Measurements from ENCODE around the gene ZNF445.
"Not testable (repeated sequence)": the region's sequence is repeated elsewhere in the genome, so short reads cannot be mapped to it uniquely, and the experiment has no call there.

The ZNF445 gene

DNA sequence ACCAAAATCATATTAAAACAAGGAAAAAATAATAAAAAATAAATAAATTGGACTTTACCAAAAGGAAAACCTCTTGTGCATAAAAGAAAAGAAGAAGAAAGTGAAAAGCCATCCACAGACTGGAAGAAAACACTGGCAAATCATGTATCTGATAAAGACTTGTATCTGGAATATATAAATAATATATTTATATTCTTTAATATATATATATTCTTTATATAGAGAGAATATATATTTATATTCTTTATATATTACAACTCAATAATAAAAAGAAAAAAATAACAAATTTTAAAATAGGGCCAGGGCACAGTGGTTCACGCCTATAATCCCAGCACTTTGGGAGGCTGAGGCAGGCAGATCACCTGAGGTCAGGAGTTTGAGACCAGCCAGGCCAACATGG lies 27.1 kb upstream of the ZNF445 start:
- H3K9ac ChIP-seq (ENCODE audit: low read depth, low read length) = no peak overlapping the region
- no peak overlapping the region for H3K27ac ChIP-seq (ENCODE audit: low read length)
- H3K4me3 ChIP-seq (ENCODE audit: low read length) = no peak overlapping the region
- H3K4me1 ChIP-seq (ENCODE audit: insufficient read depth, low read length) = peaks cover 6% of the 10 kb centered on the region
- no peaks in the 10 kb centered on the region for H3K27me3 ChIP-seq (ENCODE audit: insufficient read depth, low read length)
- peaks cover 29% of the 10 kb centered on the region for H3K9me3 ChIP-seq (ENCODE audit: insufficient read depth, low read depth, low read length)
- peaks cover 34% of the 10 kb centered on the region for H3K36me3 ChIP-seq (ENCODE audit: insufficient read depth, low read depth, low read length)

DNA sequence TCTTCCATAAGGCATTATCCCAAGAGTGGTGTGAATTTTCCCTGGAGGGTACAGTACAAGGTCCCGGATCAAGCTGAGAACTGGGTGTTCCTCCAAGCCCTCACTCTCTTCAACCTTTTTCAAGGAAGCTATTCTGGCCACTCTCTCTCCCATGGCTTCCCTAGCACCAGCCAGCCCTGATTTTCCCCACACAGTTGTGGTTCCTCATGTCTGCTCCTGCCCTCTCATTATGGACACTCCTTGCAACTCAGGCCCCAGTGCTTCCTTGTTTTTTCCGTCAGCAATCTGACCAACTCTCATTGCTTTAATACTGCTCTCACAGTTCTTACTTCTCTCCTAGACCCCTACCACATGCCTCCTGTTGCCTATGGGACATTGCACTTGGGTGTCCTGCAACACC lies 25.7 kb upstream of the ZNF445 start:
- H3K9ac ChIP-seq (ENCODE audit: low read depth, low read length) = not testable (repeated sequence)
- peaks cover 43% of the 10 kb centered on the region for H3K9me3 ChIP-seq (ENCODE audit: insufficient read depth, low read depth, low read length)

DNA sequence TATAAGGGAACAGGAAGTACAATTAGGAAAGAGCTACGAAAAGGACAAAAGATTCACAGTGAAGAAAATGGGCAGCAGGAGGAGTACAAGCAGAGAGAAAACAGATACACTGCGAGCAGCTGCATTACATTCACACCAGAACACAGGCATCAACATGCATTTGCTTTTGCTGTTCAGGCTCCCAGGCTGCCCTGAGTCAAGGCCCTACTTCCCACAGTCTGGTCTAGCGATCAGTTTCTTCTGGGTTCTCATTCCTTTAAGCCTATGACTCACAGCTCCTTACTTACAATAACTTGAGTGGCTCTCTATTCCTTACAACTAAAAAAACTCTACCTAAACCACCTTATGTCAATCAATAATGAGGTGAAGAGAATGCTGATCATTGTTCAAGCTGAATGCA lies 24.5 kb upstream of the ZNF445 start:
- no peak overlapping the region for H3K4me3 ChIP-seq (ENCODE audit: low read length)
- no peak overlapping the region for H3K9ac ChIP-seq (ENCODE audit: low read depth, low read length)
- H3K4me1 ChIP-seq (ENCODE audit: insufficient read depth, low read length) = no peaks in the 10 kb centered on the region; the same call in 1 of the 2 replicates
- H3K27me3 ChIP-seq (ENCODE audit: insufficient read depth, low read length) = no peaks in the 10 kb centered on the region
- no peak overlapping the region for H3K27ac ChIP-seq (ENCODE audit: low read length)
- peaks cover 51% of the 10 kb centered on the region for H3K9me3 ChIP-seq (ENCODE audit: insufficient read depth, low read depth, low read length)
- peaks cover 55% of the 10 kb centered on the region for H3K36me3 ChIP-seq (ENCODE audit: insufficient read depth, low read depth, low read length)

More for the DNA sequence above, 25.7 kb upstream of the ZNF445 start:
- H3K4me3 ChIP-seq (ENCODE audit: low read length); H3K4me1 ChIP-seq (ENCODE audit: insufficient read depth, low read length); H3K27ac ChIP-seq (ENCODE audit: low read length); H3K27me3 ChIP-seq (ENCODE audit: insufficient read depth, low read length): not testable (repeated sequence)
- peaks cover 48% of the 10 kb centered on the region for H3K36me3 ChIP-seq (ENCODE audit: insufficient read depth, low read depth, low read length)

DNA sequence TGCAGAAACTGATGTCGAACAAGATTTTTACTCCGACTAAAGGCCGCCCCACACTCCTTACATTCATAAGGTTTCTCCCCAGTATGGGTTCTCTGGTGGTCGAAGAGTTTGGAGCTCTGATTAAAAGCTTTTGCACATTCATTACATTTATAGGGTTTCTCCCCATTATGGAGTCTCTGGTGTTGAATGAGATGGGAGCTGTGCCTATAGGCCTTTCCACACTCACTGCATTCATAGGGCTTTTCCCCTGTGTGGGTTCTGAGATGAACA lies 22.4 kb upstream of the ZNF445 start:
- not testable (repeated sequence) for H3K27ac ChIP-seq (ENCODE audit: low read length); H3K27me3 ChIP-seq (ENCODE audit: insufficient read depth, low read length); H3K4me3 ChIP-seq (ENCODE audit: low read length); H3K4me1 ChIP-seq (ENCODE audit: insufficient read depth, low read length); H3K9ac ChIP-seq (ENCODE audit: low read depth, low read length)
- Histone ChIP-seq H3K9me3 (ENCODE audit: insufficient read depth, low read depth, low read length) (peaks cover 51% of the 10 kb centered on the region), H3K36me3 (ENCODE audit: insufficient read depth, low read depth, low read length) (peaks cover 51% of the 10 kb centered on the region)

DNA sequence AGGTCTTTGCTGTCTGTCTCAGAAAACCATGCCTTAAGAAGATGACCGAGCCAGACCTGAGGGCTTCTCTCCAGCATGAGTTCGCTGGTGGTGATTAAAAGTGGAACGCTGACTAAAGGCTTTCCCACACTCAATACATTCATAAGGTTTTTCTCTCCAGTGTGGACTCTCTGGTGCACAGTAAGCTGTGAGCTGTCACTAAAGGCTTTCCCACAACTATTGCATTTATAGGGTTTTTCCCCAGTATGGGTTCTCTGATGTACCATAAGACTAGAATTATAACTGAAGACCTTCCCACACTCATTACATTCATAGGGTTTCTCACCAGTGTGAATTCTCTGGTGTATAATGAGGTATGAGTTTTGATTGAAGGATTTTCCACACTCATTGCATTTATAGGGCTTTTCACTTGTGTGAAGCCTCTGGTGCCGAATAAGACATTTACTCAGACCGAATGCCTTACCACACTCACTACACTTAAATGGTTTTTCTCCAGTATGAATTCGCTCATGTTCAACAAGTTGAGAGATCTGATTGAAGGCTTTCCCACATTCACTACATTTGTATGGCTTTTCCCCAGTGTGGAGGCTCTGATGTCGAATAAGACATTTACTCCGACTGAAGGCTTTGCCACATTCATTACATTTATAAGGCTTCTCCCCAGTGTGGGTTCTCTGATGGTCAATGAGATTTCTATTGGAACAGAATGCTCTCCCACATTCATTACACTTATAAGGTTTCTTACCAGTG lies 21.9 kb upstream of the ZNF445 start:
- H3K9me3 ChIP-seq (ENCODE audit: insufficient read depth, low read depth, low read length) = peaks cover 52% of the 10 kb centered on the region
- no peaks in the 10 kb centered on the region for H3K4me1 ChIP-seq (ENCODE audit: insufficient read depth, low read length)
- peaks cover 51% of the 10 kb centered on the region for H3K36me3 ChIP-seq (ENCODE audit: insufficient read depth, low read depth, low read length)
- H3K27ac ChIP-seq (ENCODE audit: low read length) = no peak overlapping the region
- H3K4me3 ChIP-seq (ENCODE audit: low read length) = no peak overlapping the region
- H3K27me3 ChIP-seq (ENCODE audit: insufficient read depth, low read length) = no peaks in the 10 kb centered on the region
- no peak overlapping the region for H3K9ac ChIP-seq (ENCODE audit: low read depth, low read length)

DNA sequence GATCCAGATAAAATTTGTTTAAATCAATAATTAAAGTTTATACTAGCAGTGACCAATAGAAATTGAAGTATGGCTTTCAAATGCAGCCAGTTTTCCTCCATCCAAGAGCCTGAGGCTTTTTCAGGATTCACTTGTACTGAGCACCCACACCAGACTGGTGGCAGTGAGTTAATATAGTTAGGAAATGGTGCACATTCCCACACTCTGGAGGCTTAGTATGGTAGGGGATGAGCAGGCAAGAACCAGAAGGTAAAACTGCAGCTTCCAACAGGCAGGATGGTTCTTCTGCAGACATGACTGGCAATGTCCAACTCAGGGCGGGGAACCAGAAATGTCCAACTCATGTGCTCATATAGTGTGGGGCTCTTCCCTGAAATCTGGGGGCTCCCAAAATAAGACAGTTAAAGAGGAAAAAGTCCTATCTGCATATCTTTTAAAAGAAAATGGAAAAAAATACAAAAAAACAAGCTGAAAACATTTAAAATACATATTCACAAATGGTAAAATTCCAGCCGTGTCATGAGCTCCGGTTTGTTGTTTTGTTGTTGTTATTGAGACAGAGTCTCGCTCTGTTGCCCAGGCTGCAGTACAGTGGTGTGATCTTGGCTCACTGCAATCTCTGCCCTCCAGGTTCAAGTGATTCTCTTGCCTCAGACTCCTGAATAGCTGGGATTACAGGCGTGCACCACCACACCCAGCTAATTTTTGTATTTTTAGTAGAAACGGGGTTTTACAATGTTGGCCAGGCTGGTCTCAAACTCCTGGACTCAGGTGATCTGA lies 18.4 kb upstream of the ZNF445 start:
- peaks cover 51% of the 10 kb centered on the region for H3K9me3 ChIP-seq (ENCODE audit: insufficient read depth, low read depth, low read length)
- H3K27ac ChIP-seq (ENCODE audit: low read length) = no peak overlapping the region
- no peak overlapping the region for H3K9ac ChIP-seq (ENCODE audit: low read depth, low read length)
- H3K4me3 ChIP-seq (ENCODE audit: low read length) = no peak overlapping the region
- H3K36me3 ChIP-seq (ENCODE audit: insufficient read depth, low read depth, low read length) = peaks cover 46% of the 10 kb centered on the region
- no peaks in the 10 kb centered on the region for H3K4me1 ChIP-seq (ENCODE audit: insufficient read depth, low read length)
- no peaks in the 10 kb centered on the region for H3K27me3 ChIP-seq (ENCODE audit: insufficient read depth, low read length)

DNA sequence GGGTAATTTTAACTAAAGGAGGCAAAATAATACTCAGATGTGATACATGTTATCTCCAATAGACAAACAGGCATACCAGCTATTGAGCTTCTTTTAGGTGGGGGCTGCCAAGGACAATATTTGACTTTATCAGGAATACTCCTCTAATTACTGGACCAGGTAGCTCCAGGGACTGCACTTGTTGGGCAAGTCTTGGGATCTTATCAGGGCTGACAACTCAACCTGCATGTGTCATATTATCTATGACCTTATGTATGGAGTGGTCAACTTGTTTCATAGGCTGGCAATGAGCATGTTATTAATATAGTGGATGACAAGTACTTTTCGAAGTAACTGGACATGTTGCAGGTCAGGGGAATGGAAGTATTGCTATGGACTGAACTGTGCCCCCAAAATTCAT lies 15.0 kb upstream of the ZNF445 start:
- H3K9me3 ChIP-seq (ENCODE audit: insufficient read depth, low read depth, low read length) = peaks cover 44% of the 10 kb centered on the region

DNA sequence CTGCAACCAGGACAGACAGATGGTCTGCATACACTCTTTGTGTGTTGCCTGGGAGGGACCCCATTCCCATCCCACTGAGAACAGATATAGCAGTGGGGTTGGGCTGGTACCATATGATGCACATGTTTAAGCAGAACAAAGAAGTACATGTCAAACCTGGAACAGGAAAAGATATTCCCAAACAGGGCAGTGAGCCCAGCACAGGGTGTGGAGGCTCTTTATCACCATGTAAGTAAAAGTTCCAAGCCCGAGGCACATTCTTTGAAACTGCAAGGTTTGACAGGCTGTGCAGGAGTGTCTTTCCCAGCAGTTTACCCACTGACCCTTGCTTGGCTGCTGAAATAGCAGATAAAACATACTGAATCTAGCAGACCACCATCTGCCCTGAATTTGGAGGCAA lies 5.3 kb upstream of the ZNF445 start:
- no peaks in the 10 kb centered on the region for H3K36me3 ChIP-seq (ENCODE audit: insufficient read depth, low read depth, low read length)
- H3K27me3 ChIP-seq (ENCODE audit: insufficient read depth, low read length) = no peaks in the 10 kb centered on the region; the same call in 1 of the 2 replicates
- H3K4me1 ChIP-seq (ENCODE audit: insufficient read depth, low read length) = no peaks in the 10 kb centered on the region
- no peak overlapping the region for H3K4me3 ChIP-seq (ENCODE audit: low read length)
- no peak overlapping the region for H3K27ac ChIP-seq (ENCODE audit: low read length)
- H3K9me3 ChIP-seq (ENCODE audit: insufficient read depth, low read depth, low read length) = peaks cover 5% of the 10 kb centered on the region
- no peak overlapping the region for H3K9ac ChIP-seq (ENCODE audit: low read depth, low read length)

More for the DNA sequence above, 15.0 kb upstream of the ZNF445 start:
- 0 out of 2 replicates have a peak, but pooled peaks cover 13% of the 10 kb centered on the region for H3K36me3 ChIP-seq (ENCODE audit: insufficient read depth, low read depth, low read length)
- no peaks in the 10 kb centered on the region for H3K27me3 ChIP-seq (ENCODE audit: insufficient read depth, low read length)
- no peaks in the 10 kb centered on the region for H3K4me1 ChIP-seq (ENCODE audit: insufficient read depth, low read length)
- H3K9ac ChIP-seq (ENCODE audit: low read depth, low read length) = no peak overlapping the region
- H3K4me3 ChIP-seq (ENCODE audit: low read length) = no peak overlapping the region
- H3K27ac ChIP-seq (ENCODE audit: low read length) = no peak overlapping the region

DNA sequence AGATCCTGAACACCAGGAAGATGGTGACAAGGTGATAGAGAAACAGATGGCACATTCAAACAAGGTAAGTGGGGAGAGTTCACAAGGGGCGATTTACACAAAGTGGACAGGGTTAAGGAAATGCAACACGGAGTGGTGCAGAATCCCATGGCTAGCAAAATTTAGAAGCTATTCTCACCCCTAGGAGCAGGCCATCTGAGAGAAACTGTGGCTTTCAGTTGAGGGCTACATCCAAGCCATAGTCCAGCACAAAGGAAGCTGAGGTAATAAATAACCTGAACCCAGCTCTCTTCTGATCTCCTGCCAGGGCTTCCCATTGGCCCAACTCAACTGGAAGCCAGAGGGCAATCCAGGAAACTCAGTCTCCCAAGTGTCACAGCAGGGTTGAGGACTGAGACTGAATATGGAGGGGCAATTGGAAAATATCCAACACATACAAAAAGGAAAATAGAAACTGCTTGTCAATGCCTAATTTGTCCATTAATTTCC lies 1.2 kb upstream of the ZNF445 start:
- Histone ChIP-seq H3K4me1 (ENCODE audit: insufficient read depth, low read length) (peaks cover 6% of the 10 kb centered on the region; the same call in 1 of the 2 replicates), H3K27me3 (ENCODE audit: insufficient read depth, low read length) (no peaks in the 10 kb centered on the region; the same call in 1 of the 2 replicates), H3K36me3 (ENCODE audit: insufficient read depth, low read depth, low read length) (no peaks in the 10 kb centered on the region), H3K9me3 (ENCODE audit: insufficient read depth, low read depth, low read length) (no peaks in the 10 kb centered on the region), H3K4me3 (ENCODE audit: low read length) (no peak overlapping the region), H3K27ac (ENCODE audit: low read length) (no peak overlapping the region), H3K9ac (ENCODE audit: low read depth, low read length) (no peak overlapping the region)

DNA sequence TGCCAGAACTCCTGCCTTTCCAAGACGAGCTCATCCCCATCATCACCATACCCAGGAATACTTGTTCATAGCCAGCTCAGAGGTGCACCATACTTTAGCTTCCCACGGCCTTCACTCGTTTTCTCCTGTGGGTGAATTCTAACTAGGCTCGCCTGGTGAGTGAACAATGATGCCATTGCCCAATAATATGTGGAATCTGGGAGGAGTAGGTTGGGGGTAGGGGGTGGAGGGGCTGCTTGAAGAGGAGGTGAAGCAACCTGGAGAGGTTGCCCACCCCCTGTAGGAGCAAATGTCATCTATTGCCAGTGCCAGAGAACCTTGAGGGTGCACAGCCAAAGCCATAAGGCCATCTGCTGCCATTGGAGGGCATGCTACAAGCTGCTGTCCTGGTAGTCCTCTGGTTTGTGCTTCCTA lies 592 bp upstream of the ZNF445 start:
- H3K9me3 ChIP-seq (ENCODE audit: insufficient read depth, low read depth, low read length) = no peaks in the 10 kb centered on the region
- H3K9ac ChIP-seq (ENCODE audit: low read depth, low read length) = peak overlapping the region; percentile 72; the same call in 1 of the 2 replicates
- H3K27ac ChIP-seq (ENCODE audit: low read length) = no peak overlapping the region
- H3K4me1 ChIP-seq (ENCODE audit: insufficient read depth, low read length) = peaks cover 6% of the 10 kb centered on the region; the same call in 1 of the 2 replicates
- H3K4me3 ChIP-seq (ENCODE audit: low read length) = peak overlapping the region; percentile 81
- H3K36me3 ChIP-seq (ENCODE audit: insufficient read depth, low read depth, low read length) = no peaks in the 10 kb centered on the region
- no peaks in the 10 kb centered on the region; the same call in 1 of the 2 replicates for H3K27me3 ChIP-seq (ENCODE audit: insufficient read depth, low read length)

DNA sequence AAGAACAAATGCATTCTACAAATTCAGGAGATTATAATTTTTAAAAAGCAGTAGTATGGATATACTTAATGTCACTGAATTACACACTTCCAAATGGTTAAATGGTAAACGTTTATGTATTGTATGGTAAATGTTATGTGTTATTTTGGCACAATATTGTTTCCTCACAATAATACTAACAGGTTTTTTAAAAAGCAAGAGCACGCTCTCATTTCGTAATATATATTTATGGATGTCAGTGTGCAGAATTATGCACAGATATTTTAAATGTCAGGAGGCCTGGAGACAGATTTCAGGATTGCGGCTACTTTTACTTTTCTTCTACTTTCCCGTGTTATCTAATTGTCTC lies 533 bp downstream of the ZNF445 start:
- Histone ChIP-seq H3K27me3 (ENCODE audit: insufficient read depth, low read length) (no peaks in the 10 kb centered on the region; the same call in 1 of the 2 replicates), H3K27ac (ENCODE audit: low read length) (no peak overlapping the region), H3K9ac (ENCODE audit: low read depth, low read length) (peak overlapping the region; percentile 72; the same call in 1 of the 2 replicates)

More for the DNA sequence above, 533 bp downstream of the ZNF445 start:
- Histone ChIP-seq H3K9me3 (ENCODE audit: insufficient read depth, low read depth, low read length) (no peaks in the 10 kb centered on the region), H3K36me3 (ENCODE audit: insufficient read depth, low read depth, low read length) (no peaks in the 10 kb centered on the region), H3K4me3 (ENCODE audit: low read length) (peak overlapping the region; percentile 81), H3K4me1 (ENCODE audit: insufficient read depth, low read length) (peaks cover 6% of the 10 kb centered on the region; the same call in 1 of the 2 replicates)

All from iPS-20b (cell line).